GM12873 (cell line): ENCODE results near the gene SLC25A10.

Experiments used
- TF ChIP-seq, protein P1 (sequence below): IDR thresholded peaks from 2 replicates; pipeline ENCODE4 v1.5.1; 2012; ENCODE audit warnings: low read depth, mild to moderate bottlenecking, moderate library complexity, low read length, control low read depth; ENCODE audit not compliant: insufficient read depth; ENCODE audit errors: missing control alignments

Gene SLC25A10

DNA sequence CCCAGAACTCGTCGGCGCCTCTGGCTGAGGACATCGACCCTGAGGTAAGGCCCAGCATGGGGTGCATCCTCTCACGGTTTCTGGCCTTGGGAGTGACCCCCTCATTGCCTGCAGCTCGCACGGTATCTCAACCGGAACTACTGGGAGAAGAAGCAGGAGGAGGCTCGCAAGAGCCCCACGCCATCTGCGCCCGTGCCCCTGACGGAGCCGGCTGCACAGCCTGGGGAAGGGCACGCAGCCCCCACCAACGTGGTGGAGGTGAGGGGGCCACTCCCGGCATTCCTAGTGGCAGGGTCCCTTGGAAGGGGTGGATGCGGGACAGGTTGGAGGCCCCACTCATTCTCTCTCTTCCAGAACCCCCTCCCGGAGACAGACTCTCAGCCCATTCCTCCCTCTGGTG is 17.3 kb upstream of the SLC25A10 start:
- TF ChIP-seq, protein P1, sequence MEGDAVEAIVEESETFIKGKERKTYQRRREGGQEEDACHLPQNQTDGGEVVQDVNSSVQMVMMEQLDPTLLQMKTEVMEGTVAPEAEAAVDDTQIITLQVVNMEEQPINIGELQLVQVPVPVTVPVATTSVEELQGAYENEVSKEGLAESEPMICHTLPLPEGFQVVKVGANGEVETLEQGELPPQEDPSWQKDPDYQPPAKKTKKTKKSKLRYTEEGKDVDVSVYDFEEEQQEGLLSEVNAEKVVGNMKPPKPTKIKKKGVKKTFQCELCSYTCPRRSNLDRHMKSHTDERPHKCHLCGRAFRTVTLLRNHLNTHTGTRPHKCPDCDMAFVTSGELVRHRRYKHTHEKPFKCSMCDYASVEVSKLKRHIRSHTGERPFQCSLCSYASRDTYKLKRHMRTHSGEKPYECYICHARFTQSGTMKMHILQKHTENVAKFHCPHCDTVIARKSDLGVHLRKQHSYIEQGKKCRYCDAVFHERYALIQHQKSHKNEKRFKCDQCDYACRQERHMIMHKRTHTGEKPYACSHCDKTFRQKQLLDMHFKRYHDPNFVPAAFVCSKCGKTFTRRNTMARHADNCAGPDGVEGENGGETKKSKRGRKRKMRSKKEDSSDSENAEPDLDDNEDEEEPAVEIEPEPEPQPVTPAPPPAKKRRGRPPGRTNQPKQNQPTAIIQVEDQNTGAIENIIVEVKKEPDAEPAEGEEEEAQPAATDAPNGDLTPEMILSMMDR = no peak

DNA sequence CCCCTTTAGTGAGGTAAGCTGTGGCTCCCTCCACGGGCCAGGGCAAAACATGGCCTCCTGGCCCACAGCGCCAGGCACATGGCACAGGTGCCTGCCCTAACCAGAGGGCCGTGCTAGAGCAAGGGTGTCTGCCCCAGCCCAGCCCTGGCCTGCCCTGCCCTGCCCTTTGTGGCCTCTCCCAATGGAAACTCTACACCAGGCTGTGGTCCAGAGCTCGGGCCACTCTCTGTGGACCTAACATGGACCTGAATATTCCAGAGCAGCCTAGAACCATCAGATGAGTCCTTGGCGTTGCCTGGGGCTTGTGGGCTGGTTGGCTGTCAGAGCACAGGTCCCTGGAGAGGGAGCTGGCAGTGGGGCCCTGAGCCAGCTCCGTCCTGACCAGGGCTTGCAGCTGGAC is 16.9 kb upstream of the SLC25A10 start:
- TF ChIP-seq, protein P1 = no peak

DNA sequence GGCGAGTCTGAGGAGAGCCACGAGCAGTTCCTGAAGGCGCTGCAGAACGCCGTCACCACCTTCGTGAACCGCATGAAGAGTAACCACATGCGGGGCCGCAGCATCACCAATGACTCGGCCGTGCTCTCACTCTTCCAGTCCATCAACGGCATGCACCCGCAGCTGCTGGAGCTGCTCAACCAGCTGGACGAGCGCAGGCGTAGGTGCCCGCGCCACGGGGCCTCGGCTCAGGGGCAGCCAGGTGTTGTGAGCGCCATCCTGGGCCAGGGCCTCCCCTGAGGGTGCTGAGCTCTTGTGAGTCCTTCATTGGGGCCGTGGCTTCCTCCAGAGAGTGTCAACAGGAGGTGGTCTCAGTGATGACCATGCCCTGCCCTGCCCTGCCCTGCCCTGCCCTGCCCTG is 16.3 kb upstream of the SLC25A10 start:
- TF ChIP-seq, protein P1 = no peak

DNA sequence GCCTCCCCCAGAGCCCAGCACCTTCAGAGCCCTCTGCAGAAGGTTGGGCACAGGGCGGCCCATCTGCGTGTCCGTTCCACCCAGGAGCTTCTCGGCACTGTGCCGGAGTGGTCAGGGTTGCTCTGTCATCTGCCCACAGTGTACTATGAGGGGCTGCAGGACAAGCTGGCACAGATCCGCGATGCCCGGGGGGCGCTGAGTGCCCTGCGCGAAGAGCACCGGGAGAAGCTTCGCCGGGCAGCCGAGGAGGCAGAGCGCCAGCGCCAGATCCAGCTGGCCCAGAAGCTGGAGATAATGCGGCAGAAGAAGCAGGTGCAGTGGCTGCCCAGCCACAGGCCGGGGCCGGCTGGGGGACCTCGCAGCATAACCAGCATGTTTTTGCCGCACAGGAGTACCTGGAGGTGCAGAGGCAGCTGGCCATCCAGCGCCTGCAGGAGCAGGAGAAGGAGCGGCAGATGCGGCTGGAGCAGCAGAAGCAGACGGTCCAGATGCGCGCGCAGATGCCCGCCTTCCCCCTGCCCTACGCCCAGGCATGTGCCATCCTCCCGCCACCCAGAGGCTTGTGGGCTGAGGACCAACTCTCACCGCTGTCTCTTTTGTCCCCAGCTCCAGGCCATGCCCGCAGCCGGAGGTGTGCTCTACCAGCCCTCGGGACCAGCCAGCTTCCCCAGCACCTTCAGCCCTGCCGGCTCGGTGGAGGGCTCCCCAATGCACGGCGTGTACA is 15.7 kb upstream of the SLC25A10 start:
- TF ChIP-seq, protein P1 = no peak

DNA sequence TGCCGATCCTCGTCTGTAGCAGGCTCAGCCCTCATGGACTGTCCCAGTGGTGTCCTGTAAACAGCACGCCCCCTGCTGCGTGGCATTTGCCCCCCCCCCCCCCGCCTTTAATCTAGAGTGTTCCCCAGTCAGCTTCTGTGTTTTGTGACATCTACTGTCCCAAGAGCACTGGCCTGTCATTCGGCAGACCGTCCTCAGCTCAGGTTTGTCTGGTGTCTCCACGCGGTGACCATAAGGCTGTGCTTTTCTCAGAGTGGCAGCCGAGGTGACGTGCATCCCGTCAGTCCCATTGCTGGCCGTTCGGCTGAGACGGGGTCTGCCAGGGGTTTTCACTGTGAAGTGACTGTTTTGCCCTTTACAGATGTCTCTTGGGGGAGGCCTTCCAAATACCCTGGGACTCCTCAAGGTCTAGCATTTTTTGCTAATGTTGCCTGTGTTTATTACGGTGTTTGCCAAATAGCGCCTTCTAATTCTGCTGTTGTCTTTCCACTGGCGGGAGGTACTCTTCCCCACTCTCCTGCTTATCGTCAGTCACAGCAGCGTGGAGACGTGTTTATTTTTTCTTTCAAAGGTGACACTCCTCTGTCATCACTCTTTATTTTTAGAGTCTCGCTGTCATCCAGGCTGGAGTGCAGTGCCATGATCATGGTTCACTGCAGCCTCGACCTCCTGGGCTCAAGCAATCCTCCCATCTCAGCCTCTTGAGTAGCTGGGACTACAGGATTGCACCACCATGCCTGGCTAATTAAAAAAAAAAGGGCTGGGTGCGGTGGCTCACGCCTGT is 14.6 kb upstream of the SLC25A10 start:
- TF ChIP-seq, protein P1 = no peak

DNA sequence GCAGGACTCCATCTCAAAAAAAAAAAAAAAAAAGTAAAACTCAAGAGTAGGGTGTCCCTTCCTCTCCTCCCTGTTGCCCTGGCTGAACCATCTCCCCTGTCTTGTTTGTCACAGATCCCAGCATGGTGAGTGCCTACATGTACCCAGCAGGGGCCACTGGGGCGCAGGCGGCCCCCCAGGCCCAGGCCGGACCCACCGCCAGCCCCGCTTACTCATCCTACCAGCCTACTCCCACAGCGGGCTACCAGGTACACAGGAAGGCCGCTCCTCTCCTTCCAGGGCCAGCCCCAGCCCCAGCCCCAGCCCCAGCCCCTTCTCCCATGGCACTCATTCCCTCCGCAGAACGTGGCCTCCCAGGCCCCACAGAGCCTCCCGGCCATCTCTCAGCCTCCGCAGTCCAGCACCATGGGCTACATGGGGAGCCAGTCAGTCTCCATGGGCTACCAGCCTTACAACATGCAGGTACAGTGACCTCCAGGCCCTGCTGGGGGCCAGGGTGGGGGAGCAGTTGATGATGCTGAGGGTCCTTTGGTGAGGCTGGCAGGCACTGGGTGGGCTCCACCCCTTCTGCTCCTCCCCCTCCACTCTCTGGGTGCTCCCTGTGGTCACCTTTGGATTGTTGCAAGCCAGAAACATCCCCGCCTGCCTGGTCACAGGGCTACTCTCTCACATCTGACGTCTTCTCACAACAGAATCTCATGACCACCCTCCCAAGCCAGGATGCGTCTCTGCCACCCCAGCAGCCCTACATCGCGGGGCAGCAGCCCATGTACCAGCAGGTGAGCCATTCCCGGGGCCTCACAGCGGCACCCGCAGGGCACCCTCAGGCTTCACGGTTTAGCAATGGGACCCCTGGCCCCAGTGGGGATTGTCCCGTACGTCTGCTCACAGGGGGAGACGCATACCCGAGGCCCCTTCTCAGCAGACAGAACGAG is 11.5 kb upstream of the SLC25A10 start:
- TF ChIP-seq, protein P1 = no peak
